Glutamatergic neuron (in vitro differentiated cells): Measurements from ENCODE around the gene BBS7. TPM values are rescaled to one million over a fixed set of nuclear protein-coding genes. Genes with fewer than 3 reads are reported as not detected.

Source experiments
- DNase-seq: peaks from one replicate; pipeline ENCODE4 v3.0.0; 2022
- H3K27ac Mint-ChIP-seq: one replicate; pipeline ENCODE4 v1.8.0; 2020; ENCODE audit warnings: mild to moderate bottlenecking, mixed read lengths, inconsistent platforms; ENCODE audit not compliant: unreplicated experiment
- H3K27me3 Mint-ChIP-seq: one replicate; pipeline ENCODE4 v1.8.0; 2020; ENCODE audit warnings: mild to moderate bottlenecking, moderate library complexity, mixed read lengths, inconsistent platforms; ENCODE audit not compliant: unreplicated experiment
- H3K36me3 Mint-ChIP-seq: one replicate; pipeline ENCODE4 v1.8.0; 2020; ENCODE audit warnings: mild to moderate bottlenecking, mixed read lengths, inconsistent platforms; ENCODE audit not compliant: unreplicated experiment
- H3K4me1 Mint-ChIP-seq: one replicate; pipeline ENCODE4 v1.8.0; 2020; ENCODE audit warnings: mild to moderate bottlenecking, low read depth, mixed read lengths, inconsistent platforms; ENCODE audit not compliant: unreplicated experiment
- H3K4me3 Mint-ChIP-seq: one replicate; pipeline ENCODE4 v1.8.0; 2020; ENCODE audit warnings: mild to moderate bottlenecking, mixed read lengths, inconsistent platforms; ENCODE audit not compliant: unreplicated experiment
- H3K9me3 Mint-ChIP-seq: one replicate; pipeline ENCODE4 v1.8.0; 2020; ENCODE audit warnings: mild to moderate bottlenecking, moderate library complexity, mixed read lengths, inconsistent platforms; ENCODE audit not compliant: unreplicated experiment
- CTCF ChIP-seq: fragments of 200-600 bp; sonication (generic); IDR thresholded peaks from one replicate; pipeline ENCODE4 v1.5.0; 2021; ENCODE audit not compliant: partially characterized antibody, unreplicated experiment
- total RNA-seq: library from RNA; stranded (reverse); fragmentation: NEBNext Ultra II Directional; extraction: Animal tissue kit (Norgen Biotek cat#: 25700); gene quantifications from one replicate; pipeline ENCODE4 v1.2.1, GENCODE V29; 2021; ENCODE audit not compliant: unreplicated experiment

BBS7 gene
- total RNA-seq, 1 donor from 2014 or later, result 49.8 TPM

- Mint-ChIP-seq H3K4me3 (no peak overlapping the region), H3K27ac (no peak overlapping the region), H3K4me1 (no peaks in the 10 kb centered on the region), H3K27me3 (no peaks in the 10 kb centered on the region), H3K36me3 (no peaks in the 10 kb centered on the region), H3K9me3 (no peaks in the 10 kb centered on the region)
- TF ChIP-seq CTCF, result no peak
- peak; percentile 14 for DNase-seq
These were observed 6.9 kb upstream of the BBS7 start for GRCh38 chr4:121877041-121877773.

- peaks cover 4% of the 10 kb centered on the region for H3K9me3 Mint-ChIP-seq
- no peak for TF ChIP-seq CTCF
- H3K27me3 Mint-ChIP-seq, result no peaks in the 10 kb centered on the region
These were observed 5.8 kb upstream of the BBS7 start for GRCh38 chr4:121876070-121876469.

GRCh38 chr4:121875652-121876051 is 5.4 kb upstream of the BBS7 start:
- Mint-ChIP-seq H3K36me3 (no peaks in the 10 kb centered on the region), H3K9me3 (peaks cover 5% of the 10 kb centered on the region), H3K4me3 (no peak overlapping the region), H3K27me3 (no peaks in the 10 kb centered on the region), H3K4me1 (no peaks in the 10 kb centered on the region), H3K27ac (no peak overlapping the region)
- no peak for TF ChIP-seq CTCF
- no peak for DNase-seq

More at GRCh38 chr4:121876070-121876469, 5.8 kb upstream of the BBS7 start:
- no peaks in the 10 kb centered on the region for H3K4me1 Mint-ChIP-seq
- H3K36me3 Mint-ChIP-seq, result no peaks in the 10 kb centered on the region
- no peak for DNase-seq
- no peak overlapping the region for H3K4me3 Mint-ChIP-seq
- H3K27ac Mint-ChIP-seq, result no peak overlapping the region

GRCh38 chr4:121873604-121874003 is 3.3 kb upstream of the BBS7 start:
- no peak for DNase-seq
- Mint-ChIP-seq H3K4me3 (no peak overlapping the region), H3K9me3 (peaks cover 6% of the 10 kb centered on the region), H3K4me1 (peaks cover 5% of the 10 kb centered on the region), H3K27me3 (no peaks in the 10 kb centered on the region), H3K36me3 (no peaks in the 10 kb centered on the region), H3K27ac (no peak overlapping the region)
- TF ChIP-seq CTCF, result no peak

- Mint-ChIP-seq H3K27ac (no peak overlapping the region), H3K27me3 (no peaks in the 10 kb centered on the region), H3K36me3 (peaks cover 16% of the 10 kb centered on the region), H3K9me3 (no peaks in the 10 kb centered on the region), H3K4me3 (no peak overlapping the region), H3K4me1 (peaks cover 3% of the 10 kb centered on the region)
- no peak for DNase-seq
- TF ChIP-seq CTCF, result no peak
These were observed 6.5 kb downstream of the BBS7 start for GRCh38 chr4:121863799-121864198.
